ENCODE results near the gene PEX26. TPM values are rescaled to one million over a fixed set of nuclear protein-coding genes. Genes with fewer than 3 reads are reported as not detected.

PEX26 gene
- total RNA-seq, 1 donor from 2014 or later = 35.2 TPM

GRCh38 chr22:18042685-18043084, 35.1 kb upstream of the PEX26 start:
- no peaks in the 10 kb centered on the region for H3K27me3 Mint-ChIP-seq
- ChIA-PET CTCF (no interaction called here), POLR2A (no interaction called here)
- H3K4me3 Mint-ChIP-seq = no peak overlapping the region
- no peak for ATAC-seq (ENCODE audit: low read depth)
- H3K9me3 Mint-ChIP-seq = no peaks in the 10 kb centered on the region
- no peak overlapping the region for H3K27ac Mint-ChIP-seq
- intact Hi-C loops (cut with micrococcal nuclease) = no loop called here
- peaks cover 2% of the 10 kb centered on the region for H3K4me1 Mint-ChIP-seq
- TF ChIP-seq CTCF (IDR thresholded peaks at IDR 0.05) = no peak
- DNase-seq = no peak
- no peaks in the 10 kb centered on the region for H3K36me3 Mint-ChIP-seq (ENCODE audit: low read depth)

- H3K9me3 Mint-ChIP-seq = no peaks in the 10 kb centered on the region
- intact Hi-C loops (cut with micrococcal nuclease) = no loop called here
- no peaks in the 10 kb centered on the region for H3K36me3 Mint-ChIP-seq (ENCODE audit: low read depth)
- no peak for TF ChIP-seq CTCF (IDR thresholded peaks at IDR 0.05)
- ChIA-PET CTCF (interaction anchor here (3.0 kb wide), 1 partner anchor 31 kb away, joined by 8 read pairs; no protein-coding TSS in a partner anchor), POLR2A (no interaction called here)
- peaks cover 2% of the 10 kb centered on the region for H3K4me1 Mint-ChIP-seq
- H3K27ac Mint-ChIP-seq = no peak overlapping the region
- ATAC-seq (ENCODE audit: low read depth) (no peak), DNase-seq (no peak)
- H3K4me3 Mint-ChIP-seq = no peak overlapping the region
- H3K27me3 Mint-ChIP-seq = no peaks in the 10 kb centered on the region
Measured at GRCh38 chr22:18044548-18045271, 33.1 kb upstream of the PEX26 start.

- no peak for TF ChIP-seq CTCF (IDR thresholded peaks at IDR 0.05)
- Mint-ChIP-seq H3K27me3 (no peaks in the 10 kb centered on the region), H3K27ac (no peak overlapping the region), H3K4me3 (no peak overlapping the region), H3K4me1 (peaks cover 2% of the 10 kb centered on the region), H3K9me3 (no peaks in the 10 kb centered on the region), H3K36me3 (ENCODE audit: low read depth) (no peaks in the 10 kb centered on the region)
- CTCF ChIA-PET = interaction anchor here (3.0 kb wide), 1 partner anchor 30 kb away, joined by 8 read pairs; no protein-coding TSS in a partner anchor
- intact Hi-C loops (cut with micrococcal nuclease) = no loop called here
- DNase-seq = no peak
- ATAC-seq (ENCODE audit: low read depth) = no peak
- POLR2A ChIA-PET = no interaction called here
Measured at GRCh38 chr22:18045794-18046193, 32.0 kb upstream of the PEX26 start.

GRCh38 chr22:18048041-18048440, 29.7 kb upstream of the PEX26 start:
- DNase-seq (no peak), ATAC-seq (ENCODE audit: low read depth) (no peak)
- ChIA-PET CTCF (interaction anchor here (1.2 kb wide), 1 partner anchor 15 kb away, joined by 3 read pairs; no protein-coding TSS in a partner anchor), POLR2A (interaction anchor here (0.6 to 1.6 kb wide), 2 partner anchors 9 to 28 kb away, joined by 7 to 9 read pairs; no protein-coding TSS in a partner anchor)
- intact Hi-C loops (cut with micrococcal nuclease) = no loop called here
- no peak overlapping the region for H3K27ac Mint-ChIP-seq
- no peaks in the 10 kb centered on the region for H3K9me3 Mint-ChIP-seq
- peaks cover 2% of the 10 kb centered on the region for H3K4me1 Mint-ChIP-seq
- no peak overlapping the region for H3K4me3 Mint-ChIP-seq
- no peaks in the 10 kb centered on the region for H3K36me3 Mint-ChIP-seq (ENCODE audit: low read depth)
- no peak for TF ChIP-seq CTCF (IDR thresholded peaks at IDR 0.05)
- H3K27me3 Mint-ChIP-seq = no peaks in the 10 kb centered on the region

GRCh38 chr22:18048441-18048898, 29.3 kb upstream of the PEX26 start:
- no peak for ATAC-seq (ENCODE audit: low read depth)
- Mint-ChIP-seq H3K27ac (no peak overlapping the region), H3K27me3 (no peaks in the 10 kb centered on the region), H3K4me3 (no peak overlapping the region), H3K36me3 (ENCODE audit: low read depth) (no peaks in the 10 kb centered on the region), H3K9me3 (no peaks in the 10 kb centered on the region), H3K4me1 (peaks cover 2% of the 10 kb centered on the region)
- ChIA-PET POLR2A (interaction anchor here (0.6 to 1.6 kb wide), 3 partner anchors 8 to 288 kb away, joined by 3 to 9 read pairs (median 7); no protein-coding TSS in a partner anchor), CTCF (interaction anchor here (1.2 kb wide), 1 partner anchor 15 kb away, joined by 3 read pairs; no protein-coding TSS in a partner anchor)
- intact Hi-C loops (cut with micrococcal nuclease) = no loop called here
- DNase-seq = no peak
- TF ChIP-seq CTCF (IDR thresholded peaks at IDR 0.05) = no peak

Measured in activated B cell treated with CpG ODN at 0.5 μM for 24 hours (primary cell).